ENCODE results near the gene NCEH1.

DNA sequence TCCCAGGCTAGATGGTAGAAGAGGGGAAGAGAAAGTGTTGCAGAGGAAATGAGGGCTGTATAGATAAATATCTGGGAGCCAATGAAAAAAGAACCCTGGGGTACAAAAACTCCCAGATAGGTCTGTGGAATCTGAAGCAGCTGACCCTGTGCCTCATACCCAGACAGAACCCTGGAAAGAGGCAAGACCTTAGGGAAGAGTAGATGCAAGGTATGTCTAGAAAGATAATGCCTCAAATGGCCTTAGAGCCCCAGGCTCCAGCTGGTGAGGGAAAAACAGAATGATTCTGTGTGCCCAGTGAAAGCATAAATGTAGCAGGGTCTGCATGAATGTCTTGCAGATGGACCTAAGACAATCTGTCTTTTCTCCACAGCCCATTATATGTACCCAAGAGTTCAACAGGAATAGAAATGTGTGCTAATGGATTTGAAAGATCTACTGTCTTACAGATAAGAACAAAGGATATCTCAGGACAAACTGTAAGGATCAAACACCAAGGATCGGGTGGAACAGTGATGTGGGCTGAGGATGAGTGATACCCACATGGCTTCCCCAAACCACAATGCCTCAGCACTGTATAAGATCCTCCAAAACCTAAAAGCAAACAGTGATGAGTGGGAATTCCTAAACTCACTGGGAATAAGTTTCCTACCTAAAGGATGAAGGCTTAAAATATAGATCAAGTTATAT, 58.8 kb downstream of the NCEH1 start:
- no peak for TF ChIP-seq YY1 (IDR thresholded peaks at IDR 0.05; ENCODE audit: insufficient read depth, insufficient read length)
- TF ChIP-seq SUZ12 (IDR thresholded peaks at IDR 0.05; ENCODE audit: extremely low read depth, insufficient read depth, insufficient read length), result no peak

Measured in NT2/D1 (cell line).